NOMO-1 treated with DMSO at 0.1 percent for 48 hours (cell line): Measurements from ENCODE around the gene WWC2.

Experiments used
- DNase-seq: peaks from one replicate; lab custom pipeline; 2025; ENCODE audit not compliant: unreplicated experiment; lab: John Stamatoyannopoulos, UW

WWC2 gene

DNA sequence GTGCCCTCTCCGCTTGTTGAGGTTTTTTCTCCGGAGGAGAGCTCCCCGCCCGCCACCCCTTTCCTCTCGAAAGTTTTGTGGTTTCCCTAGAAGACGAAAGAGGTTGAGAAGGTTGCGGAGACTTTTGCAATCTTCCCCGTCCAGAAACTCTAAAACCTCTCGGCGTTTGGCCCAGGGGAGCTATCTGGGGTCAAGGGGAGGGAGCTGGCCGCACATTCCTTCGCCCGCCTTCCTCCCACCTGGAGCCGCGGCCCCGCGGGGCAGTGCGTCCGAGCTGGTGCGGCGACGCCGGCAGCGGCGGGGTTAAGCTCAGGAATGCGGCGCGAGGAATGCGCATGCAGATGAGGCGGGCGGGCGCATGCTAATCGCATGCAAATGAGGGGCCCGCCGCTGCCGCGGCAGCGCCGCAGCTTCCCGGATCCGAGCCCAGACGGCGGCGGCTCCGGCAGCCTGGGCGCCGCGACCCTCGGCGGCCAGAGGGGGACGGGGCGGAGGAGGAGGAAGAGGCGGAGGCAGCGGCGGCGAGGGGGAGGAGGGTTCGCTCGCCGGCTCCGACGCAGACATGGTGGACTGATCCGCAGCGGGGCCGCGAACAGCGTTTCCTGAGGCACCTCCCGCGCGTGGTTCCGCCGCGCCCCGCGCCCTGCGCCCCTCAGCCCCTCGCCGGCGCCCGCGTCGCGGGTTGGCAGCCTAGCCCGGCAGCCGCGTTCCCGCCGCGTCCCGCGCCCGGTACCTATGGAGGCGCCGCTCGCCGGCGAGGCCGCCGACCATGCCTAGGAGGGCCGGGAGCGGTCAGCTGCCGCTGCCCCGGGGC is at the start of gene WWC2:
Gene WWC2 (plus strand): TSS at position 535 of the 814 bp plus-strand sequence. CDS start 235 bp downstream, at position 770.
- peak; percentile 70 for DNase-seq

DNA sequence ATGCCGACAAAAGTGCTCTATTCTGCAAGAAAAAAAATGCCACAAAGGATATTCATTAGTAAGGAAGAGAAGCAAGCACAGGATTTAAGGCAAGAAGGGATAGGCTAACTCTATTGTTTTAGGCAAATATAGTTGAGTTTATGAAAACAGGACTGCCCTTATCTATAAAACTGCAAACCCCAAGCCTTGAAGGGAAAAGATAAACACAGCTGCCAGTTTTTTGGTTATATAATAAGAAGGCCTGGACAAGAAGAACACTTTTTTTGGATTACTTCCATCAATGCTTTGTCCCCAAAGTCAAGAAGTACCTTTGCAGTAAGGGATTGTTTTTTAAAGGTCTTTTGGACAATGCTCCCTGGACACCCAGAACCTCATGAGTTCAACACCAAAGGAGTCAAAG is 45.4 kb upstream of the WWC2 start:
- no peak for DNase-seq

DNA sequence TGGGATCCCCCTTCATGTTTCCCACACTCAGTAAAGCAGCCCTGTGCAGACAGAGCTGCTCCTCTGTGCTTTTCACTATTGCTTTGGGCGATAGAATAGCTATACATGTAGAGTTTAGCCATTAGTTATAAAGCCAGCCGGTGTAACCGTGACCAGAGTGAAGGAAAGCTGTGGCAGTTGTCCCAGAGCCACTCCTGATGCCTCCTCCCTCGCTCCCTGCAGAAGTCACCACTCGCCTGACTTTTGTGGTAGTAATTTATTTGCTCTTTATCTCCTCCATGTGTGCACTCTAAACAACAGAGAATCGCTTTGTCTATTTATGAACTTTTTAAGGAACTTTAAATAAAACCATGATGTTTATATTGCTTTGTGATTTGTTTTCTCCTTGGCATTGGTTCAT is 41.8 kb upstream of the WWC2 start:
- DNase-seq: no peak

DNA sequence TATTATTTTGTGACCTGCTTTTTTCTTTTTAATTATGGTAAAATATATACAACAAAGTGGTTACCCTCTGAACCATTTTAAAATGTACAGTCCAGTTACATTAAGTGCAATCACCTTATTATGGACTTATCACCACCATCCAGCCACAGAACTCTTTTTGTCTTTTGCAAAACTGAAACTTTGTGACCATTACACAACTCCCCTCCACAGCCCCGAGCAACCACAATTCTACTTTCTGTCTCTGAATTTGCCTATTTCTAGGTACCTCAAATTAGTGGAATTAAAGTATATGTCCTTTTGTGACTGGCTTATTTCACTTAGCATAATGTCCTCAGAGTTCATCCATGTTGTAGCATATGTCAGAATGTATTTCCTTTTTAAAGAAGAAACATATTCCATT is 39.3 kb upstream of the WWC2 start:
- DNase-seq: no peak

DNA sequence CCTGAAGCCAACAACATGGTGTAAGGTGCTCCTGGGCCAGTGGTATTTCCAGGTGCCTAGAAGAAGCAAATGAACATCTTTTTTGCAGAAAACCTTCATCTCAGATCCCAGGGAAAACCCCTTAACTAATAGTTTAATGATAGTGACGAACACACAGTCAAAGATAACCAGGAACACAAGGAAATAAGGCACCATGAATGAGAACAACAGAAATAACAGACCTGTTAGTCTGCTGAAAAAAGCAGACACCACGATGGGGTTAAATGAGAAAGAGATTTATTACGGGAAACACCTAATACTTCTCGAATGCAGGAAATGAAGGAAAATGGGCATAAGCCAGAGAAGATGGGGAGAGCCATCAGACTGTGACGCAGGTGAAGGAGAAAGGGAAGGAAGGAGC is 30.6 kb upstream of the WWC2 start:
- DNase-seq: no peak

DNA sequence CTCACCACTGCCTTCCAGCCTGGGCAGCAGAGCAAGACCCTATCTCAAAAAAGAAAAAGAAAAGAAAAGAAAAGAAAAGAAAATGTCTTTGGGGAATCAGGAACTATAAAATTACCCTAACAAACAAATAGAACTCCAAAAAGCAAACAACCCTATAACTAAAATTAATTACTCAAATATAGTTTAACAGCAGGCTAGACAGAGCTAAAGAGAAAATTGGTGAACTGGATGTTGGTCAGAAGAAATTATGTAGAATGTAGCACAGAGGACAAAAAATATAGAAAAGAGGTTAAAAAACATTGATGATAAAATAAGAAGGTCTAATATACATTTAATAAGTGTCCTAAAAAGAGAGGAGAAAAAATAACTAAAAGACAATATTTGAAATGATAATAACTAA is 27.8 kb upstream of the WWC2 start:
- no peak for DNase-seq

DNA sequence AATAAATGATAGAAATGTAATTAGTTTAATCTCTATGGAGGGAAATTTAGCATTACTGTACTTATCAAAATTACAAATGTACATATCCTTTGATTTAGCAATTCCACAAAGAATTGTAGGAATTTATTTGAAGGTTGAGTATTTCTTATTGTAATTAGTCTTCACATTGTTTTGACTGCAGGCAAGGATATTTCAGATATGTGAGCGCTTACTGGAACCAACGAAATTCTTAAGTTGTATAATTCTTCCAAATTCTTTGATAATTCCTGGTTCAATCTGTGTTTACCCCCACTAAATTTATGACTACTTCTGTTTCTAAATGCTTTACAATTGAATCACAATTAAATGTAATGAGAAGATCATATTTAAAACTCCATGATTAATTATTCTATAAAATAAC is 26.9 kb upstream of the WWC2 start:
- DNase-seq: no peak

DNA sequence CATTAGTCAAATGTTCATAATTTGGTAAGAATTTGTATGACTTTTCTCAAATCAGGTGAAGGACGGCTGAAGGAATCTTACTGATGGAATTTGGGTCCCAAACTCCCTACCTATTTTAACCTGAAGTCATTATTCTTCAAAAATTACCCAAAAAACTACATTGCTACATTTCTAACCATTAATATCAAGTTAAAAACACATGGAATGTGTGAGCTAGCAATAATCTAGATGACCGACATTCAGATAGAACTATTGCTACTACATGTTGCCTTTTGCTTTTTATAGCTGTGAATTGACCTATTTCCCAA is 25.3 kb upstream of the WWC2 start:
- no peak for DNase-seq

DNA sequence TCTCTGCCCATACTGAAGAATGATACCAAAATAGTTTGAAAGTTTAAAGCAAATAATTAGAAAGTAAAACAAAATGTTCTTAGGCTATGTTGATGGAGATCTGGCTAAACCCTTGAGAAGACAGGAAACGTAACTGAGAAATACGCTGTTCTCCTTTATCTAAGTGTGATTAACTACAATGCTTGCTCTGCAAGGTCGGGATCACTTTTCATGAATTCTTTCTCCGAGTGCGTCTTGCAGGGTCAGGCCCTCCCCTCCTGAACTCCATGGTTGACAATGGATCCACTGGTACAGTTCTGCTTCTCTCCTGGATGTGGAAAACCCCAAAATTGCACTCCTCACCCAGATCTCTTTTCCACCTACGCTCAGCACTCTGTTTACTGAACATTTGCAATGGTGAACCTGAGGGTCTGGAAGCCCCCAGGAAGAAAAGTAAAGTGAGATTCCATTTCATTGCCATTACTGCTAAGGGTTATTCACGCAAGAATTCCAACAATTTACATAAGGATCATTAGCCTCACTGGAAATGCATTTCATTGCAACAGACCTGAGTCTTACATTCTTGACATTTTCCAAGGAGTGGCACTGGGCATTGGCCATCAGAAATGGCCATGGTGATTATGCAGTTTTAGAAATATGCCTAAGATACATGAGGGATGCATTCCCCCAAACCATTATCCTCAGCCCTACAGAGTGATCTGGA is 24.6 kb upstream of the WWC2 start:
- DNase-seq: no peak

DNA sequence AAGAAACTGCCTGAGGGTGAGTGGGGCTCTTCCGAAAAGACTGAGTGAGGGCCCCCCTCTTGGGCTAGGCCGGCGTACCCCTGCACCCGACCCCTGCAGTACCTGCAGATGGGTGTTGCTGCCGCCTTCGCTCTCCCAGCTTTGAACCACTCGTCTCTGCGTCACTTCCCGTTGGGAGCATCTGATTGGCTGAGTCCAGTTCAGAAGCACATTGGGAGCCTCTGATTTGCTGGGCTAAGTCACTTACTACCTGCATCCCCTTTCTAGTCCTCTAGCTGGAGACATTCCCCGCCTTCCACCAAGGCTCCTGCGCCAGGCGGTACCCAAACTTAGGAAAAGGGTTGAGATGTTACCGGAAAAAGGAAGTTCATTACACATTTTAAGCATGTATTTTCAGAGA is 20.4 kb upstream of the WWC2 start:
- DNase-seq: no peak

DNA sequence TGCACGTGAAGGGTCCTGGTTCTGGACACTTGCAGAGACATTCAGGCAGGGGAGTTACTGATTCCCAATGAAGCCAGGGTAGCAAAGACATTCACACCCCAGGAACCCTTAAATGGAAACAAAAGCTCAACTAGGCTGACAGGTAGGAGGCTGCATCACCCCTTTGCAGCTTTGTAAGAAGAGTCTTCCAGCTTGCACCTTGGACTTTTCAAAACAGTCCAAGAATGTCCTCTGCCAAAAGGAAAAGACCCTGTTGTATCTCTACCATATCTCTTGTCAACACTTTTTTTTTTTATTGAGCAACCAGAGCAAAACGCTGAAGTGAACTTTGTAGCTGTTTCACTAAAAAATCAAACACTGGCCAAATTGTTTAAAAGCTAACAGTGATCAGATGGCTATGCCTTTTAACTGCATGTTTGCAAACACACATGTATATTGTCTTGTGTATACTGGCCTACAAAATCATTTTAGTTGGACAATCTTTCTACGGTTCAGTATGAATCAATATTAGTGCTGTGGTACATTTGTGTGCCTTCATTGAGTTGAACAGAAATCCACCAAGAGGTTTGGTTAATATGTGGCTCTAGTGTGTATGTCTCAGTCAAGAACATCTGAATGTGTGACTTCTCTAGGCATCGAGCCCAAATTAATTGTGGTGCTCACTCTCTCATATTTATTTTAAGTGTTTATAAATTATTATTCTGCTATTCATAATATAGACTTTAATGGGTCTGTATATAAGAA is 18.5 kb upstream of the WWC2 start:
- DNase-seq: no peak

DNA sequence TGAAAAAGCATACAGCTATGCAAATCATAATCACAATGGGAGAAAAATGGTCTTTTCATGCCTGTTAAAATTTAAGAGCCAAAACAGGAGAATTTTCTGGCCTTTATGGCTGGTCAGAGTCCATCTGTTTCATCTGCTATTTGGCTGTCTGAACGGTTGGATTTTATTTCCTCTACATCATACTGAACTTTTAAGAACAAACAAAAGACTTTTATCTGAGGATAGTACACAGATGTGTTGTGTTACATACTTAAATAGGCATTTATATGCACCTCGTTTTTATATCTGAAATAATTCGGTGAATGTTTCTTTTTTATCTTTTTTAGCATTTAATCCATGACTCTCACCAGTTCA is 18.0 kb upstream of the WWC2 start:
- no peak for DNase-seq

DNA sequence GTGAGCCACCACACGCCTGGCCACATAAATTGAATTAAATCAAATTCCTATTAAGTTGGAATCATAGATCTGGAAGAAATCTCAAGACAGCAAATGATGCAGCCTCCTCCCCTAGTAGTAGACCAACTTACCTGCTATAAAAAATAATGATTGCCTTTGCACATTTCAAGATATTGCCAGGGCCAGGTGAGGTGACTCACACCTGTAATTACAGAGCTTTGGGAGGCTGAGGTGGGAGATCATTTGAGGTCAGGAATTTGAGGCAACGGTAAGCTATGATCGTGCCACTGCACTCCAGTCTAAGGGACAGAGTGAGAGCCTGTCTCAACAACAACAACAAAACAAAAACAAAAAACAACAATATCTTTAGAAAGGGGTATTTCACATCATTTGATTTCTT is 17.0 kb upstream of the WWC2 start:
- DNase-seq: no peak

DNA sequence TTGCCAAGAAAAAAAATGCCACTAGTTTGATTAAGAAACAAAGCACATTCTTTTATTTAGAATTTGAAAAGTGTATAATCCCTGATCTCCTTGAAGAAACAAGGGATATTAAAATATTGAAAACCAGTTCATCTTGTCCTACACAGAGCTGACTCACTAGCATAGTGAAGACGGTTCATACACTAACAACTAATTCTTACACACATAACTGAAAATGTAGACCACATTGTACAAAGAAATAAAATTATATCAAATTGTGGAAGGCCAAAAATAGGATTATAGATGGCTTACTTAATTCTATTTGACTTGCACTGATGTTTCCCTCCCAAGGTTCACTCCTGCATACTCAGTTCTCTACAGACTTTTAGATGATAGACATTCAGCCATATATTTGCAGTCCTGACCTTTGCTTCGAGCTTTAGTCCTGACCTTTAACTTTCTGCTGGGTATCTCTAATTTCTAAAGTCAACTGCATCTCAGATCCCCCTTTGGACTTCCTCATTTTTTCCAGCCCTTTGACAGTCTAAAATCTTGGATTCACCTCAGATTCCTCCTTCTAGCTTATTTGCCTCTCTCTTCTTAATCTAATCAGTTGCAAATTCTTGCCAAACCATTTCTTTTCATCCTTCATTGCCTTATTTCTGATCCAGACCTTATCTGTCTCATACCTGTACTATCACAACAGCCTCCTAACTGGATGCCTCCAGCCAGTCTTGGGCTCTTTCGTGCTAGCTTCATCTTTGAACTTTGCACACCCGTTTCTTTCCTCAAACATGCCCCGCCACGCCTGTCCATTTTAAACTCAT is 4.5 kb upstream of the WWC2 start:
- DNase-seq: no peak

DNA sequence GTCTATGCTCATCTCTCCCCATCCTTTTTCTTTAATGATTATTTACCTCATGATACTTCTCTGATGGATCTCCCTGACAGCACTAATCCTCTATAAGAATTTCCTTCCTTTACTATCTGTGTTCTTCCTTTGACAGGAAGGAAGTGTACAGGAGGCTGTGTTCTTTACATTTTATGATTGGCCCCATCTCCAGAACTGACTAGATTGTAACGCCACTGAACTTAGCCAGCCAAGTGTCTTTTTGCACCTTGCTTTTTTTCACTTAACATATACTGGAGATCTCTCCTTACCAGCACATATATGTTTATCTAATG is 3.9 kb upstream of the WWC2 start:
- no peak for DNase-seq

DNA sequence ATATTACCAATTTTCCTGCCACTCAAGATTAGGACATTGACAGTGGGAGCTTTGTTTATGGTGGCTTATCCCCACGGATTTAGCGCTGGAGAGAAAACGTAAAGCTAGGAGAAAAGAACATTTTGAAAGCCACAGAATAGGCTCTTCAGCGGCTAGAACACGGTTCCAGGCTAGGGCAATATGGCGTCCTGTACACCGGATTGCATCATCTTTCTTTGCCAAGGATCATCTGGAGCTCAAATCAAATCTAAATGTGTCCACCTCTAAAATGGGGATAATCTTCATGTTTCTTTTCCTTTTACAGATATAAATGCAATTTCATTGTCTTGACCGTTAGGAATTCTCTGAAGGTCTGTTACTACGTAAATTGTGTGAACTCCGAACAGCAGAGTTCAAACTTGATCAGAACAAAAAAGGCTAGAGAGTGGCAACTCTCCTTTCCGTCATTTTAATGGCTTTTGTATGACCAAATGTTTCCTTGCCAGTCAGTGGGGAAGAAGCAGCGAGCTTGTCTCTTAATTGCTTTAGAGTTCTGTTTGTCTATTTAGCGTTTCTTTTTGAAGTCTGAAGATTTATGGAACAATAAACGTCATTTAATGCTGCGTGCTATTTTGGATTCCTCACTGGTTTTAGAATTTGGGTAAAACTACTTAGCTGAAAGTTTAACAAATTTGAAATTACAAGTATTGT is 2.6 kb upstream of the WWC2 start:
- DNase-seq: no peak

DNA sequence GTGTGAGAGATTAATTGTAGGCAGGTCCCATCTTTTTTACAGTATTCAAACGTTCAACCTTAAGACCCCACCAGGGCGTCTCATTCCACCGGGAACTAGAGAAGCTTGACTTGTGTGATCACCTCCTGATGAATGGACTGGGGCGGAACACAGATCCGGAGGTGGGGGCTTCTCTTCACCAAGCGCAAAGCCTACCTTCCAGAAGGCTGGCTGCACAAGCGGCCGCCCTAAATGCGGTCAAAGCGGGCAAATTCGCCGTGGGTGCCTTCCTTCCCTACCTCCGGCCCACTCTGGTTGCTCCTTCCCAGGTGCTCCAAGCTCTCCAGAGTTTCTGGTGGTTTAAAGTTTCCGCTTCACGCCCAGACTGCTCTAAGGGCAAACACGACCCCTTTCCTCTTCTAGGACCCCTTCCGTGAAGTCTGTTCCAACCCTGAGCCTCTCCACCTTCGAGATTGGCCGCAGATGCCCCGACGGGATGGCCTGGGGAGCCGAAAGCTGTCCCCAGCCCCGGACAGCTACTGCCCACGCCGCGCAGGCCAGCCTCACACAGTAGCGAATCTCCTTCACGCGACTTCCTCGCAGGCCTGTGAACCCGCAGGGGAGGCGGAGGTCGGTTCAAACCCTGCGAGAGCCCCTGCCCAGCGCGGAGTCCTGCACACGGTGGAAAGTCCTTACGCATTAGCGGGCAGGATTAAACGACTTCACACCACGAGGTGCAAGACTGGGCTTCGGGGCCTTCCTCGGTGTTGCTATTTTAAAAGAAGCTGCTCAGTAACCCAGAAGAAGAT is 1.6 kb upstream of the WWC2 start:
- DNase-seq: no peak

DNA sequence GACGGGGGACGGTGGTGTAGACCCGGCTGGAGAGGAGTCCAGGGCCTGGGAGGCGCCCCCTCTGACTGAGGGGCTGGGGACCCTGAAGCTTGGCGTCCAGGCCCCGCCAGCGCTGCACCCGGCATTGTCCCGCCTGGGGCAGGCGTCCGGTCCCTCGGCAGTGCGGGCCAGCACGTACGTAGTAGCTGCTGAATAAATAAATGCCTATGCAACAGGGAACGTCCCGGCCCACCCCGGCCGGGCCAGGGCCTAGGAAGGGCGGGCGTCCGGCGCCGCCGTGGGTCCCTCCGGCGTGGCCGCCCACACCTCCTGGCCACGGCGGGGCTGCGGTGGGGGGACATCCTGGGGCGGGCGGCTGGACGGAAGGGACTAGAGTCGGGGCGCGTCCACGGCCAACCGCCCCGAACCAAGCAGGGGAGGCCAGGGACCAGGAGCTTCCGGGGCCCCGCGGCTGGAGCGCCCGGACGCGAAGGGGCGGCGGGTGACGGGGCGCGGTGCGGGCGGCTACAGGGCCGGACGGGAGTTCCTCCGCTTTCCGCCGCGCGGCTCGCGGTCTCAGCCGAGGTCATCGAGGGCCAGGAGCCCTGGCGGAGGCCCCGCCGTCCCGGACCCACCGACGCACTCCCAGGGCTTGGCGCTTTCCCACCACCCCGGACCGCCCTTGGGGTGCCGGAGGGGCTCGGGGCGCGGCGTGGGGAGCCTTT is 886 bp upstream of the WWC2 start:
- DNase-seq: no peak

DNA sequence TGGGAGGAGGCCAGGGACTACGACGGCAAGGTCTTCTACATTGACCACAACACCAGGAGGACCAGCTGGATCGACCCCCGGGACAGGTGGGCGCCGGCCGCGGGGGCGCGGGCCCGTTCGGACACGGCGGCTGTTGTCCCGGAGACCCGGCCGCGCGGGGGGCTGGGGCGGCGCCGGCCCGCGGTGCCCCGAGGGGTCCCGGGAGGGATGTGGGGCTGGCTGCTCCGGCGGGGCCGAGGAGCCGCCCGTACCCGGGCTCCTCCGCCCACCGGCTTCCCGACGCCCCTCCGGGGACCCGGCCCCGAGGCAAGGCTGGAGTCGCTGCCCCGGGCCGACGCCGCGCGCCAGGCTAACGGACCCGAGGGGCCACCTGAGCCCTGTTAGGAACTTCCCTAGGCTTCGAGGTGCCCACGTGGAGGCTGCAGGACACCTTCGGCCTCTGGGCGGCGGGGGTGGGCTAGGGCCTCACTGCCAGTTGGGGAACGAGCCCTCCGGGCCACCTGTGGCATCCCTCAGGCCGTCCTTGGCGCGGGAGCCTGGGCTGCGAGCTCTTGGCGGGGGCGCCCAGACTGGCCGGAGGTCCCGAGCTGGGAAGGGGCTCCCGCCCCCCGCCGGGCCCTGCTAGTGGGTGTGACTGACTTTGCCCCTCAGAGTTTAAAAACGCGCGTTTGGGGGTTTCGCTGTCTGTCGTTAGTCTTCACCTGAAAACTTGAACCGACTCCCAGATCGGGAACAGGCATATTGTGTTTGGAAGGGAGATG is 660 bp downstream of the WWC2 start:
- no peak for DNase-seq
